SK-N-MC (cell line): Measurements from ENCODE around the gene WNK4.

Experiments
- DNase-seq: peaks from one replicate; pipeline ENCODE4 v3.0.0-alpha.2; 2011; ENCODE audit warnings: low read depth, low spot score
- H3K27ac ChIP-seq: fragments of 200-600 bp; sonication (generic); 2 replicates; pipeline ENCODE4 v1.5.1; 2016; ENCODE audit warnings: mixed run types
- H3K36me3 ChIP-seq: fragments of 200-600 bp; sonication (generic); 2 replicates; pipeline ENCODE4 v1.6.1; 2017; ENCODE audit warnings: antibody characterized with exemption, low read length, mixed read lengths; ENCODE audit not compliant: insufficient read depth
- H3K4me3 ChIP-seq: fragments of 200-600 bp; sonication (generic); 2 replicates; pipeline ENCODE4 v1.5.1; 2016
- H3K9ac ChIP-seq: fragments of 200-600 bp; sonication (generic); 2 replicates; pipeline ENCODE4 v1.8.0; 2017; ENCODE audit warnings: mixed run types, mixed read lengths; ENCODE audit not compliant: insufficient read length
- H3K9me3 ChIP-seq: fragments of 200-600 bp; sonication (generic); 2 replicates; pipeline ENCODE4 v1.6.1; 2017; ENCODE audit warnings: low read depth, mild to moderate bottlenecking, antibody characterized with exemption, low read length, moderate library complexity, mixed read lengths
- EZH2 ChIP-seq: fragments of 200-600 bp; sonication (generic); IDR thresholded peaks from one replicate; pipeline ENCODE4 v1.6.1; 2017; ENCODE audit warnings: antibody characterized with exemption
- FOXP2 ChIP-seq: optimal IDR thresholded peaks from 2 replicates; pipeline ENCODE3; 2011; ENCODE audit warnings: mild to moderate bottlenecking, moderate library complexity; ENCODE audit not compliant: insufficient read depth; ENCODE audit errors: extremely low read length, control extremely low read depth
- POLR2AphosphoS5 ChIP-seq: IDR thresholded peaks from 2 replicates; pipeline ENCODE4 v1.6.1; 2012; ENCODE audit warnings: mild to moderate bottlenecking, low read depth, low read length, borderline replicate concordance

WNK4 gene

DNA sequence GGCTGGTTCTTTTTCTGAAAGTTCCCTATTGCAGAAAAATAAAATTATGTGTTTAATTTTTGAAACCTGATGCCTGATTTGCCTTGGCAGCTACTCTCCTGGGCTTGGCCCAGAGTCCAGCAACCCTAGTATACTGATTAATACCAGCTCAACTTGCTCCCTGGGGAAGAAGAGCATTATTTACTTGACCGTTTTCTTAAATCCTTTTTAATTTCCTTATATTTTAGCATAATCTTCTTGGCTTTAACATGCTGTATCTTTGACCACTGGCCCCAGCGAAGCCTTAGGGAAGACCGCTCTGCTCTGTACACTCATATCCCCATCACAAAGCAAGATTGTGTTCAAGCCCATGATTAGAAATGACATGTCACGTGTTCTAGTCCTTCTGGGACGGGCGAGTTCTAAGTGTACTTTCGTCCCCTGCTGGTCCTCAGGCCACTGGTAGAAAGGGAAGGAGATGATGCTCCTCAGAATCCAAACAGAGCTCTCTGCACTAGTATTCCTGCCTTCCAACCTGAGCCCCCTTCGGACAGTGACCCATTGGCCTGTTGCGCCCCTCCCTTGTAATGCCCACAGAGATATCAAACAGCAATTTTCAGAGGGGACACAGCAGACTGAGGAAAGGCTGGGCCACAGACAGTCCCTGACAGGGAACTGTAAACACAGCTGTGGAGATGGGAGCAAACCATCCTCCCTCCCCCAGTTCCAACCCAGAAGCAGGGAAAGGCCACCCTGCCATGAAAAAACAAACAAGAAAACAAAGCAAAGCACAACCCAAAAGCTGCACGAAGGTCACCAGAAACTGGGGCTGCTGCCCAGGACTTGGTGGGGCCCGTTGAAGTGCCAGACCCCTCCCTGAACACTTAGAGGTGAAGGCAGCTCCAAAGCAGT lies 31.3 kb upstream of the WNK4 start:
- TF ChIP-seq EZH2 = no peak
- no peak for TF ChIP-seq POLR2AphosphoS5
- no peak for TF ChIP-seq FOXP2
- Histone ChIP-seq H3K27ac (no peak overlapping the region), H3K9me3 (no peaks in the 10 kb centered on the region), H3K36me3 (no peaks in the 10 kb centered on the region), H3K9ac (no peak overlapping the region), H3K4me3 (no peak overlapping the region)
- no peak for DNase-seq

DNA sequence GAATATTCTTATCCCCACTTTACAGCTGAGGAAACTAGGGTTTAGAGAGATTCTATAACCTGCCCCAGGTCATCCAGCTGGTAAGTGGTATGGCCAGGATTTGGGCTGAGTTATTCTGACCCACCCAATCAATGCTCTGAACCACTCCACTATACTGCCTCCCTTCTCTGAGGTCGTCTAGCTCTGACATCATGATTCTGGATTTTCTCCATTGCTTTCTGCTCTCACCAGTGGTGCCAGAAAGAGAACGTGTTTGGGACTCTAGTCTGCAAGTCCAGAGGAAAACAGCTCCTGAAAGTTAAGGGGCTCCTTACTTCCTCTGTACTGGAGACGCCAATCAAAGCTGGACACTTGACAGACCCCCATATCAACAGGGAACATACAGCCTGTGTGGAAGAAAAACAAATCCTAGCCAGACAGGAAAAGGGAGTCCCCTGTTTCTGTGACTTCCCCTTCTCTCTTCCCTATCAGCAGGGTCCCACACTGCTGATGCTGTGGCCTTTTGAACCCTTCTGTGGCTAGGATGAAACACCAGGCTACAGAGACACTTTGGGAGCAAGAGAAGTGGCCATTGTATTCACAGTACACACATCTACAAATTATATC lies 29.6 kb upstream of the WNK4 start:
- Histone ChIP-seq H3K4me3 (no peak overlapping the region), H3K9me3 (no peaks in the 10 kb centered on the region), H3K27ac (no peak overlapping the region), H3K9ac (no peak overlapping the region), H3K36me3 (no peaks in the 10 kb centered on the region)
- TF ChIP-seq EZH2 (no peak), FOXP2 (no peak), POLR2AphosphoS5 (no peak)
- DNase-seq = no peak

DNA sequence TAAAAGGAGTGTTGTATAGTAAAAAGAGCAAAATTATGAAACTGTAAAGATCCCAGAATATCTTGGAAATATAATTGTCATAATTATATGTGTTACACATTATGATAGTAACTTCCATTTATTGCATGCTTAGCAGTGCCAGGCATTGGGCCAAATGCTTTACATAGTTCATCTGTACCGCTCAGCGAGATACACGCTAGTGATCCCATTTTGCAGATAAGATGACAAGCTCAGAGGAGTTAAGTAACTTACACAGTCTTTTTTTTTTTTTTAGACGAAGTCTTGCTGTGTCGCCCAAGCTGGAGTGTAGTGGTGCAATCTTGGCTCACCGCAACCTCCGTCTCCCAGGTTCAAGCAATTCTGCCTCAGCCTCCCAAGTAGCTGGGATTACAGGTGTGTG lies 28.8 kb upstream of the WNK4 start:
- H3K27ac ChIP-seq = no peak overlapping the region
- H3K4me3 ChIP-seq = no peak overlapping the region
- no peak for DNase-seq
- no peaks in the 10 kb centered on the region for H3K36me3 ChIP-seq
- H3K9ac ChIP-seq = no peak overlapping the region
- TF ChIP-seq POLR2AphosphoS5 (no peak), EZH2 (no peak), FOXP2 (no peak)
- H3K9me3 ChIP-seq = no peaks in the 10 kb centered on the region

DNA sequence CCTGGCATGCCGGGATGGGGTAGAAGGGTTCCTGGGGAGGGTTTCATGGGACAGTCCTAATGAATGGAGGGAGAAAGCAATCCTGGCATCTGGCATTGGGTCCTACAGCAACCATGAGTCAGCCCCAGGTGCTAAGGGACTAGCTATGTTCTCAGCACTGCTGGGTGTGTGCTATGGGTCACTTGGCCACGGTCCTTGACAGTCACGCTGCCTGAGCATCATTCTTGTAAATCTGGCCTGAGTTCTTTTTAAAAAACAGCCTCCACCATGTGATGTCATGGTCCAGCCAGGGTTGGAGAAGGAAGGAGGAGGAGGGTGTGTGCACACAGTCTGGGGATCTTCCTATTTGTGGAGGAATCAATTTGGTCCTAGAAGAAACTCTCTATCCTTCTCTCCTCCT lies 25.6 kb upstream of the WNK4 start:
- no peak for DNase-seq
- H3K9ac ChIP-seq = no peak overlapping the region
- TF ChIP-seq POLR2AphosphoS5 (no peak), FOXP2 (no peak), EZH2 (no peak)
- H3K9me3 ChIP-seq = no peaks in the 10 kb centered on the region
- H3K4me3 ChIP-seq = no peak overlapping the region
- no peaks in the 10 kb centered on the region for H3K36me3 ChIP-seq
- H3K27ac ChIP-seq = no peak overlapping the region

DNA sequence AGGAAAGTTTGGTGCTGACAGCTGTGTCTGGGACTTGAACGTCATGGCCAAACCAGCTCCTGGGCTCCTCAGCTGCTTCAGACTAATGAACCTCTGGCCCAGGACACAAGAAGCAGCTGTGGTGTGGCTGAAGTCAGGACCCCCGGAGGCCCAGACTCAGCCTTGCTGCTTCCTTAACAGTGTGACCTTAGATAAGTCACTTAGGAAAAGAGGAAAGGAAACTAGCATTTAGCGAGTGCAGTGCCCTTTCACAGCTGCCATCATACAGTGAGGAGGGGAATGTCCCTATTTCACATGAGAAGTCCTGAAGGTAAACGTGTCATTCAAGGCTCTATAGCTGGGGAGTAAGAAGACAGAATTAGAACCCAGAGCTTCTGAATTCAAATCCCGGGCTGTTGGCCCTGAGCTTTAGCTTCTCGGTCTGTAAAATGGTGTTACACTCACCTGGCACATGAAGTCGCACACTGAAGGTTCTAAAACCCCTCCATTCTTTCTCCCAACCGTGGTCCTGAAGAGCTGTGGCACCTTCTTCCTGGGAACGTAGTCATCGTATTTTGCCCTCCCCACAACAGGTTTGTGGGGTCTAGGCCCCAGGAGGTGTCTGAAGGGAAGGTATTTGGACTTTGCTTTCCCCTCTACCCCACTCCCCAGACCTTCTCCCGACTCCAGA lies 20.3 kb upstream of the WNK4 start:
- Histone ChIP-seq H3K36me3 (no peaks in the 10 kb centered on the region), H3K9me3 (no peaks in the 10 kb centered on the region), H3K27ac (no peak overlapping the region), H3K9ac (peak overlapping the region; percentile 47), H3K4me3 (peak overlapping the region; percentile 75)
- TF ChIP-seq EZH2 (no peak), POLR2AphosphoS5 (no peak), FOXP2 (no peak)
- DNase-seq = no peak

DNA sequence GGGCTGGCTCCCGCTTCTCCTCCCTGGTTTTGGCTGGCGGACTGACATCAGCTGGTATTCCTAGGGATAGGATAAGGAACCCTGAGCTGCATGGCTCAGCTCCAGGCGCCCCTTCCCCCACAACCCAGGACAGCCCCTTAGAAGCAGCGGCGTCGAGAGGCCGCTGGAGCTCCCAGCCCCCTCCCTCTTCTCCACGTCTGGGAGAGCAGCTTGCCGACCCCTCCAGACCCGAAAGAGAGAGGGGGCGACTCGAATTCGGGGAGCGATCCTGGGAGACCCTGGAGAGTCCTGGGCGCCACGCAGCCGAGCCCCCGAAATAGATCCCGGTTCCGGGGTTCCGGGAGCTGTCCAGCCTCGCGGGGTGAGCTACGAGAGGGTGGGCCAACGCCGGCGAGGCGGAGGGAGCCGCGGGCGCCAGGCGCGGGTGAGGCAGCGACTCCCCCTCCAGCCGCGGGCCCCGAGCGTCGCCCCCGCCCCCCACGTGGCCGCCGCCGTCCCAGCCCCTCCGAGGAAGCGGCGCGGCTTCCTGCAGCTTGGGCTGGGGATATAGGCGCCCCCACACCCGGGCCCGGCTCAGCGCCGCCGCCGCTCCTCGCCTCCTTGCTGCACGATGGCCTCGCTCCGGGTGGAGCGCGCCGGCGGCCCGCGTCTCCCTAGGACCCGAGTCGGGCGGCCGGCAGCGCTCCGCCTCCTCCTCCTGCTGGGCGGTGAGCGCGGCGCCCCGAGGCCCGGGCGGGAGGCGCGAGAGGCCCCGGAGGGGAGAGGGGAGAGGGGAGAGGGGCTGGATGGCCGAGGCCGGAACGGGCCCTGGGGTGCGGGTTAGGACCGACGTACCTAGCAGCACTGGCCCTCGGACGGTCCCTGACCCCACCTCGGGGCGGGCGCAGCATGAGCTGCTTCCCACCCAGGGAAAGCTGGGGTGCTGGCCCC lies 19.5 kb upstream of the WNK4 start, which contains the start of gene RAMP2:
TSS of gene RAMP2 (plus strand) at position 576 of the 930 bp plus-strand sequence. CDS start at position 611, 35 bp downstream.
- H3K9ac ChIP-seq = peak within 1 kb of the TSS; percentile 47

DNA sequence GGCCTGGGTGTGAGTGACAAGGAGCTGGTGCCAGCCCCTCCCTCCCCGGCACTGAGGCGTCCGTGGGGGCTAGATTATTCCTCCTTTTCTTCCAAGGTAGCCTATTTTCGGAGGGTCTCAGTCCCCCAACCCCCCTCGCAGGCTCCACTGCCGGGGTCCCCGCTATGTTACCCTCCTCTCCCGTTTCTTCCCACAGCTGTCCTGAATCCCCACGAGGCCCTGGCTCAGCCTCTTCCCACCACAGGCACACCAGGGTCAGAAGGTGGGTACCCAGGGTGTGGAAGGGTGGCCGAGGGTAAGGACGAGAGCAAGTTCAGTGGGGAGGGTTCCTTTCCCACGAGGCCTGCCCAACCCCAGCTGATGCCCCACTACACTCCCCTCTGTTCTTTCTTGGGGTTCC lies 18.8 kb upstream of the WNK4 start:
- DNase-seq = no peak
- peak overlapping the region; percentile 47 for H3K9ac ChIP-seq
- H3K36me3 ChIP-seq = no peaks in the 10 kb centered on the region
- H3K4me3 ChIP-seq = peak overlapping the region; percentile 75
- no peak overlapping the region for H3K27ac ChIP-seq
- TF ChIP-seq FOXP2 (no peak), EZH2 (no peak), POLR2AphosphoS5 (no peak)
- no peaks in the 10 kb centered on the region for H3K9me3 ChIP-seq

More for the DNA sequence above, 19.5 kb upstream of the WNK4 start, which contains the start of gene RAMP2:
- TF ChIP-seq EZH2 = no peak
- no peak for TF ChIP-seq POLR2AphosphoS5
- TF ChIP-seq FOXP2 = no peak
- Histone ChIP-seq H3K27ac (no peak within 1 kb of the TSS), H3K9me3 (no peaks in the 10 kb centered on the region), H3K36me3 (no peaks in the 10 kb centered on the region), H3K4me3 (peak within 1 kb of the TSS; percentile 75)
- DNase-seq = no peak

DNA sequence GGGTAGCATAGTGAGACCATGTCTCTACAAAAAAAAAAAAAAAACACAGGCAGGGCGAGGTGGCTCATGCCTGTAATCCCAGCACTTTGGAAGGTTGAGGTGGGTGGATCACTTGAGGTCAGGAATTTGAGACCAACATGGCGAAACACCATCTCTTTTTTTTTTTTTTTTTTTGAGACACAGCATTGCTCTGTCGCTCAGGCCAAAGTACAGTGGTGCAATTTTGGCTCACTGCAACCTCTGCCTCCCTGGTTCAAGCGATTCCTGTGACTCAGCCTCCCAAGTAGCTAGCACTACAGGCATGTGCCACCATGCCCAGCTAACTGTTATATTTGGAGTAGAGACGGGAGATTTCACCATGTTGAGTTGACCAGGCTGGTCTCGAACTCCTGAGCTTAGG lies 14.3 kb upstream of the WNK4 start:
- Histone ChIP-seq H3K9ac (no peak overlapping the region), H3K9me3 (no peaks in the 10 kb centered on the region), H3K36me3 (no peaks in the 10 kb centered on the region), H3K27ac (no peak overlapping the region), H3K4me3 (no peak overlapping the region)
- no peak for DNase-seq
- TF ChIP-seq EZH2 (no peak), POLR2AphosphoS5 (no peak), FOXP2 (no peak)
